ENCODE measurements around the gene SPPL3. TPM values are rescaled to one million over a fixed set of nuclear protein-coding genes. Genes with fewer than 3 reads are reported as not detected.

SPPL3 gene
- total RNA-seq, 1 donor from 2014 or later: 20.4 TPM

- peaks cover 0 to under 1% of the 10 kb centered on the region in 2 donors for H3K4me1 ChIP-seq
- no peak for TF ChIP-seq CTCF (IDR thresholded peaks at IDR 0.05)
- no peaks in the 10 kb centered on the region for H3K9me3 ChIP-seq
- intact Hi-C loops (cut with DNase I): no loop called here
- H3K4me3 ChIP-seq: no peak overlapping the region
- no peaks in the 10 kb centered on the region for H3K27me3 ChIP-seq
- DNase-seq (ENCODE audit: low spot score in 2 of 2): no peak
- H3K36me3 ChIP-seq: no peaks in the 10 kb centered on the region
- H3K27ac ChIP-seq: no peak overlapping the region
Observed at GRCh38 chr12:120861074-120861795, 42.9 kb downstream of the SPPL3 start.

GRCh38 chr12:120858306-120859088 lies 45.7 kb downstream of the SPPL3 start:
- no peak for TF ChIP-seq CTCF (IDR thresholded peaks at IDR 0.05)
- no peaks in the 10 kb centered on the region for H3K9me3 ChIP-seq
- no peak overlapping the region for H3K4me3 ChIP-seq
- no peak for DNase-seq (ENCODE audit: low spot score in 2 of 2)
- no peak overlapping the region for H3K27ac ChIP-seq
- intact Hi-C loops (cut with DNase I): no loop called here
- no peaks in the 10 kb centered on the region for H3K27me3 ChIP-seq
- no peaks in the 10 kb centered on the region for H3K36me3 ChIP-seq
- H3K4me1 ChIP-seq: peaks cover 0 to 9% of the 10 kb centered on the region in 2 donors

GRCh38 chr12:120856980-120857379 lies 47.2 kb downstream of the SPPL3 start:
- Histone ChIP-seq H3K4me3 (no peak overlapping the region), H3K36me3 (no peaks in the 10 kb centered on the region), H3K27me3 (no peaks in the 10 kb centered on the region), H3K27ac (no peak overlapping the region), H3K4me1 (peaks cover 0 to 15% of the 10 kb centered on the region in 2 donors), H3K9me3 (no peaks in the 10 kb centered on the region)
- DNase-seq (ENCODE audit: low spot score in 2 of 2): no peak
- intact Hi-C loops (cut with DNase I): no loop called here
- peak in 2 of 3 experiments; percentile 12 to 33 for TF ChIP-seq CTCF (IDR thresholded peaks at IDR 0.05)

- no peak for DNase-seq (ENCODE audit: low spot score in 2 of 2)
- H3K4me3 ChIP-seq: no peak overlapping the region
- no peak for TF ChIP-seq CTCF (IDR thresholded peaks at IDR 0.05)
- H3K9me3 ChIP-seq: no peaks in the 10 kb centered on the region
- H3K27ac ChIP-seq: no peak overlapping the region
- H3K27me3 ChIP-seq: no peaks in the 10 kb centered on the region
- H3K4me1 ChIP-seq: peaks cover 0 to 24% of the 10 kb centered on the region in 2 donors
- H3K36me3 ChIP-seq: no peaks in the 10 kb centered on the region
- intact Hi-C loops (cut with DNase I): no loop called here
Observed at GRCh38 chr12:120855823-120856588, 48.2 kb downstream of the SPPL3 start.

GRCh38 chr12:120854804-120855203 lies 49.4 kb downstream of the SPPL3 start:
- Histone ChIP-seq H3K27ac (no peak overlapping the region), H3K36me3 (no peaks in the 10 kb centered on the region), H3K4me3 (no peak overlapping the region), H3K4me1 (peaks cover 0 to 32% of the 10 kb centered on the region in 2 donors), H3K9me3 (no peaks in the 10 kb centered on the region), H3K27me3 (no peaks in the 10 kb centered on the region)
- no peak for TF ChIP-seq CTCF (IDR thresholded peaks at IDR 0.05)
- intact Hi-C loops (cut with DNase I): no loop called here
- DNase-seq (ENCODE audit: low spot score in 2 of 2): no peak

All from ascending aorta (tissue), 2 donors.